Esophagus muscularis mucosa (tissue), 3 donors: ENCODE measurements around the gene ITLN1.

Source experiments
- POLR2A ChIP-seq: fragments of 450-650 bp; IDR thresholded peaks from one replicate; pipeline ENCODE4 v1.6.1; 2017; ENCODE audit warnings: antibody characterized with exemption, moderate library complexity, mild to moderate bottlenecking, low read depth
- TF ChIP-seq, protein P1 (sequence below), 3 experiments: fragments of 200-600 bp in 2 of 3; fragments of 450-650 bp in 1 of 3; sonication (generic) in 2 of 3; IDR thresholded peaks; one replicate each; pipeline ENCODE4 v1.5.1; 2017 to 2019; ENCODE audit warnings: antibody characterized with exemption in 3 of 3, mild to moderate bottlenecking in 2 of 3, moderate library complexity in 1 of 3

GRCh38 chr1:160863774-160864131 is 21.2 kb downstream of the ITLN1 start:
- TF ChIP-seq, protein P1, sequence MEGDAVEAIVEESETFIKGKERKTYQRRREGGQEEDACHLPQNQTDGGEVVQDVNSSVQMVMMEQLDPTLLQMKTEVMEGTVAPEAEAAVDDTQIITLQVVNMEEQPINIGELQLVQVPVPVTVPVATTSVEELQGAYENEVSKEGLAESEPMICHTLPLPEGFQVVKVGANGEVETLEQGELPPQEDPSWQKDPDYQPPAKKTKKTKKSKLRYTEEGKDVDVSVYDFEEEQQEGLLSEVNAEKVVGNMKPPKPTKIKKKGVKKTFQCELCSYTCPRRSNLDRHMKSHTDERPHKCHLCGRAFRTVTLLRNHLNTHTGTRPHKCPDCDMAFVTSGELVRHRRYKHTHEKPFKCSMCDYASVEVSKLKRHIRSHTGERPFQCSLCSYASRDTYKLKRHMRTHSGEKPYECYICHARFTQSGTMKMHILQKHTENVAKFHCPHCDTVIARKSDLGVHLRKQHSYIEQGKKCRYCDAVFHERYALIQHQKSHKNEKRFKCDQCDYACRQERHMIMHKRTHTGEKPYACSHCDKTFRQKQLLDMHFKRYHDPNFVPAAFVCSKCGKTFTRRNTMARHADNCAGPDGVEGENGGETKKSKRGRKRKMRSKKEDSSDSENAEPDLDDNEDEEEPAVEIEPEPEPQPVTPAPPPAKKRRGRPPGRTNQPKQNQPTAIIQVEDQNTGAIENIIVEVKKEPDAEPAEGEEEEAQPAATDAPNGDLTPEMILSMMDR (IDR thresholded peaks at IDR 0.05): no peak
- TF ChIP-seq POLR2A: no peak
